D721Med (cell line): ENCODE data around the gene FAM83C.

Experiments used
- DNase-seq: peaks from one replicate; pipeline ENCODE4 v3.0.0; 2011; ENCODE audit warnings: low spot score; ENCODE audit not compliant: insufficient read length
- FAIRE-seq: peaks from 2 replicates; lab custom pipeline; 2011; peaks lifted over from hg19 to GRCh38; lab: Jason Lieb, UNC
- TF ChIP-seq, protein P1 (sequence below): IDR thresholded peaks from 2 replicates; pipeline ENCODE4 v1.5.1; 2012; ENCODE audit warnings: mild to moderate bottlenecking, control low read depth; ENCODE audit not compliant: insufficient read depth; ENCODE audit errors: missing control alignments

Gene FAM83C

DNA sequence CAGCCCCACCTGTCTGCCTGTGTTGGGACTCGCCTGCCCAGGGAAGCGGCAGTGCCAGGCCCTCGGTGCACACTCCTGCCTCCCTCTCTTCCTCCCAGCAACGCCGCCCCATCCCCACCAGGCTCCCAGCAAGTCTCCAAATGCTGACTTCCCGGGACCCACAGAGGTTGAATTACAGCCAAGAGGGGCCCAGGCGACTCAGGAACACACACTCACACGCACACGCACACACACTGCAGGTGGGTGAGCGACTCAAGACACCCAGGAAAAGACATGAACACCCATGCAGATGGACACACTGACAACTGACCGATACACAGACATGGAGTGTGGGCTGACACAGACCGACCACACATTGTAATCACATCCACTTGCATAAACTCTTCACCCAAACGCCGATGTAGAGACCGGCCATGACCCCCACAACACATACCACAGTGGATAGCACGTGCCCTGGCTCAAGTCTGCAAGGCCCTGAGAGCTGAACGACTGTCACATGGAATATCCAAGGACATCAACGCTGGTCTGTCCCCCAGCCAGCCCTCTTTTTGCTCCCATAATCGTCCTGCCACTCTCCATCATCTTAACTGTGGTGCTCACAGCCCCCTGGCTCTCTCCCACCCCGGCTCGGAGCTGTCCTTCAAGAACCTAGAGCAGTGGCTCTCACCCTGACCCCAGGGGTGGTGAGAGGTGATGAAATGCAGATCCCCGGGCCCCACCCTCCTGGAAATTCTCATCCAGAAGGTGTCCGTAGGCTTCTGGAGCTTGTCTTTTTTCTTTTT is 470 bp upstream of the FAM83C start:
- DNase-seq, result no peak
- TF ChIP-seq, protein P1, sequence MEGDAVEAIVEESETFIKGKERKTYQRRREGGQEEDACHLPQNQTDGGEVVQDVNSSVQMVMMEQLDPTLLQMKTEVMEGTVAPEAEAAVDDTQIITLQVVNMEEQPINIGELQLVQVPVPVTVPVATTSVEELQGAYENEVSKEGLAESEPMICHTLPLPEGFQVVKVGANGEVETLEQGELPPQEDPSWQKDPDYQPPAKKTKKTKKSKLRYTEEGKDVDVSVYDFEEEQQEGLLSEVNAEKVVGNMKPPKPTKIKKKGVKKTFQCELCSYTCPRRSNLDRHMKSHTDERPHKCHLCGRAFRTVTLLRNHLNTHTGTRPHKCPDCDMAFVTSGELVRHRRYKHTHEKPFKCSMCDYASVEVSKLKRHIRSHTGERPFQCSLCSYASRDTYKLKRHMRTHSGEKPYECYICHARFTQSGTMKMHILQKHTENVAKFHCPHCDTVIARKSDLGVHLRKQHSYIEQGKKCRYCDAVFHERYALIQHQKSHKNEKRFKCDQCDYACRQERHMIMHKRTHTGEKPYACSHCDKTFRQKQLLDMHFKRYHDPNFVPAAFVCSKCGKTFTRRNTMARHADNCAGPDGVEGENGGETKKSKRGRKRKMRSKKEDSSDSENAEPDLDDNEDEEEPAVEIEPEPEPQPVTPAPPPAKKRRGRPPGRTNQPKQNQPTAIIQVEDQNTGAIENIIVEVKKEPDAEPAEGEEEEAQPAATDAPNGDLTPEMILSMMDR, result no peak
- no peak for FAIRE-seq

DNA sequence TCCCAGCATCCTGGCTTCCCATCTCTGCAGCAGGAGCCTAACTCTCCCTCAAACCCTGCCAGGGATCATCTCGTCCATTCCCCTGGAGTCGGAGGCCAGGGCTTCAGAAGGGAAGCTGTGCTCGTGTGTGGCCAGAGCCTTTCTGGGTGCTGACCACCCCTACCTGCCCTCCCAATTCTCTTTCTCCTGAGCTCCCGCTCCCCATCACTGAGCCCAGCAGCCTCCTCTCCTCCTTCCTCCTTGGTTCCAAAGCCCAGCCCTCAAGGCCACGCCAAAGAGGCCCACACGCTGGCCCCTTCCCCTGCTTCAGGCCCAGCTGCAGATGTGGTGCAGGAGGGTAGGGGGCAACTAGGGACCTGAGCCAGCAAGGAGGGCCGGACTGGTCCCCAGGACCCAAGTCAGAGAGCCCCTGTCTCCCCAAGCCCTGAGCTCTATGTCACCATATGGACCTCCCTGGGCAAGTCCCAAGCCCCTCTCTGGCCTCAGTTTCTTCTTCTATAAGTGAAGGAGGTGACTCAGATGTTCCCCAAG is 1.3 kb downstream of the FAM83C start:
- FAIRE-seq (no peak), DNase-seq (no peak)
- TF ChIP-seq, protein P1, result no peak

DNA sequence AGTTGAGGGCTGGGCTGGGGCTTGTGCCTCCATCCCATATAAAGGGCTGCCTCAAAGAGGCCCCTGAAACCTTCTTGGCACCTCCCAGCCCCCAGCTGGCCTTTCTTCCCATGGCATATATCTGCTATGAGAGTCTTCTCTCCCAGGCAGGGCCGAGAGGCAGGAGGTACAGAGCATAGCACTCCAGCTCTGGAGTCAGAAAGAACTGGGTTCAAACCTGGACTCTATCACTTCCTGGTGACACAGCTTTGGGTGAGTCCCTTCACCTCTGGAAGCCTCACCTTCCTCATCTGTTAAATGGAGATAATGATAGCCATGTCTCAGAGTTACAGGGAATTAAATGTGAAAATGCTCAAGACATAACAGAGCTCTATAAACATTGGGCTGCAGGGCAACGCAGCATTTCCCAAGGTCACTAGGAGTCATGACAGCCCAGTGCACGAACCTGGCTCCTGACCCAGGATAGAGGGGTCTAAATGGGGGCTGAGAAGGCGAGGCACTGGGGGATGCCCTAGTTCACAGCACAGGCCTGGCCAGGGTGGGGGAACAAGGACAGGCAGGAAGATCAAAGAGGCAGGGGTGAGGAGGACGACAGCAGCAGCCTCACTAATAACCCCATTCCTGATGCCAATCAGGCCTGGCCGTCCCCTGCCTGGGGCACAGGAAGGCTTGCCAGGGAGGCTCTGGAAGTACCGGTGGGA is 1.9 kb downstream of the FAM83C start:
- FAIRE-seq, result no peak
- TF ChIP-seq, protein P1, result no peak

DNA sequence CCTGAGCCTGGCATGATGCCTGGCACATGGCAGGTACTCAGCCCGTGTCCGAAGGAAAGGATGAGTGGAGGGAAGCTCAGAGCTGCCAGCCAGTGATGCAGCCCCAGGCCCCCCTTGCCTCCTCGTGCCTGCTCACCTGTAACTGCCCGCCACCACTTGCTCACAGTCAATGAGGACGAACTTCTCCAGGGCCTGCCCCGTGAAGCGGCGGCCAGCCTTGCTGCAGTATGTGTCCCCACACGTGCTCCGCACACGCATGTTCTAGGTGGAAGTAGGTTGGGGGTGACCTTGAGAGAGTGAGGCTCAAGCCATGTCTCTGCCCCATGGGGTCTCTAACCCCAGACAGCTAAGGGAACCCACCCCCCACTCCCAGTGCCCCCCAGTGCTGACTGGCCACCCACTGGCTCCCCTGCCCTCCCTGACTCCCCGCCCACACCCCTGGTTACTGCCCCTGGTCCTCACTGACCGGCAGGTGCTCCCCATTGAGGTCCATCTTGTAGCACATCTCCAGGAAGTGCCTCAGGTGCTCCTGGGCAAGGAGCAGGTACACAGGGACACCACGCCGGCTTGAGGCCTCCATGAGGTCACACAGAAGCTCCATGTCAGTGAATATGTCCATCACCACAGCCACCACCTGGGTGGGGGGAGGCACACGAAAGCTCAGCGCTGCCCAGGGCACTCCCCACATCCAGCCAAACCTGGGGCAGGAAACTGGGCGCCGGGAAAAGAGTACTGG is 3.7 kb downstream of the FAM83C start:
- DNase-seq (no peak), FAIRE-seq (no peak)
- TF ChIP-seq, protein P1, result no peak

More for the DNA sequence above, 1.9 kb downstream of the FAM83C start:
- DNase-seq, result no peak

DNA sequence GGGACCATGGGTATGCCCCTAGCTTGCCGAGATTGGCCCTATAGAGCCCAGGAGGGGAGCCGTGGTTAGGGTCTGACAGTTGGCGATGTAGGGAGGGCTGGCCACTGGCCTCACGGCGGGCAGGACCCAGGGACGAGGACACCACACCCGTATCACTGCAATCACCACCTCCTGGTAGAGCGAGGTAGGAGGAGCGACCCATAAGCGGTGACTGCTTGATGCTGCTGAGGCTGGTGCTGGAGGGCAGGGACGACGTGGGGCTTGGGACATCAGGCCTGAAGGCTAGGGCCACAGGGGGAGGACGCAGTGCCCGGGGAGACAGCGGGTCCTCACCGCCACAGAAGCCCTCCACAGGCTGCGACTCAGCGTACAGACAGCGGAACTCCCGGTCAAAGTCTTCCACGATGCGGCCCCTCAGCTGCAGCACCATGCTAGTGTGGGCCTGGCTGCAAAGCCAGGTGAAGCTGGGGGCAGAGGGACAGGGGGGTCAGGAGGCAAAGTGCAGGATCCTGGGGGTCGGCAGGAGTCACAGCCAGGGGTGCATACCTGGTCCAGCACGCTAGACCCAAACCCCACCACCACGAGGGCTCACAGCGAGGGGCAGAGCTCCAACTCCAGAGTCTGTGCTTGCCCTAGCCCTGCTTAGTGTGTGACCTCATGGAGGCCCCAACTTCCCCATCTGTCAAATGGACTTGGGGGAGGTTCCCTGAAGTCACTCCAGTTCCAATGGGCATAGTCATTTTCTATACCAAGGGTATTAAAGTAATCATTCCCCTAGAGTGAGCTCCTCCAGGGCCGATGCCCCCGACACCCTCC is 4.5 kb downstream of the FAM83C start:
- DNase-seq (no peak), FAIRE-seq (no peak)
- TF ChIP-seq, protein P1, result no peak

DNA sequence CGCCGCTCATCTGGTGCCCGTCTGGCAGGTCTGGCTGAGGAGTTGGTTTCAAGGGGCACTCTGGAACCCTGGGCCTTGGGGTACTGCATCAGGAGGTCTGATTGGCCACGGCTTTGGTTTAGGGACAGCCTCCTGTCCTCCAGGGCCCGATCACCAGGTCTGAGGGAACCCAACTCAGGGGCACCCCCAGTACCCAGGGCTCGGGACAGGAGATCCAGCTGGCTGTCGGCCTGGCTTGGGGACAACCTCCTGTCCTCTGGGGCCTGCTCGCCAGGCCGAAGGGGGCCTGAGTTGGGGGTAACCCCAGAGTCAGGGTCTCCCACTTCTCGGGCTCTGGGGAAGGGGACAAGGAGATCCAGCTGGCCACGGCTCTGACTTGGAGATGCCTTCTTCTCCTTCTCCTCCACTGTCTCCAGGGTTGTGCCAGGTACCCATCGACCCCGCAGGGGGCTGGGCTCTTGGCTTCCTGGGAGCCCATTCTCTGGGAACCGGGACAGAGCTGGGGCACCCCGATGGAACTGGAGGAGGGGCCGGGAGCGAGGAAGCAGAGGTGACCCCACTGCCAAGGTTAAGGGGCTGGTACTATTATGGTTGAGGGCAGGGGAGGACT is 5.2 kb downstream of the FAM83C start:
- TF ChIP-seq, protein P1, result no peak
- no peak for DNase-seq
- FAIRE-seq, result no peak
